ENCODE data around the gene CBFA2T3. TPM values are rescaled to one million over a fixed set of nuclear protein-coding genes. Genes with fewer than 3 reads are reported as not detected.

The CBFA2T3 gene
- total RNA-seq, 1 donor from 2014 or later, result 4.6 TPM

DNA sequence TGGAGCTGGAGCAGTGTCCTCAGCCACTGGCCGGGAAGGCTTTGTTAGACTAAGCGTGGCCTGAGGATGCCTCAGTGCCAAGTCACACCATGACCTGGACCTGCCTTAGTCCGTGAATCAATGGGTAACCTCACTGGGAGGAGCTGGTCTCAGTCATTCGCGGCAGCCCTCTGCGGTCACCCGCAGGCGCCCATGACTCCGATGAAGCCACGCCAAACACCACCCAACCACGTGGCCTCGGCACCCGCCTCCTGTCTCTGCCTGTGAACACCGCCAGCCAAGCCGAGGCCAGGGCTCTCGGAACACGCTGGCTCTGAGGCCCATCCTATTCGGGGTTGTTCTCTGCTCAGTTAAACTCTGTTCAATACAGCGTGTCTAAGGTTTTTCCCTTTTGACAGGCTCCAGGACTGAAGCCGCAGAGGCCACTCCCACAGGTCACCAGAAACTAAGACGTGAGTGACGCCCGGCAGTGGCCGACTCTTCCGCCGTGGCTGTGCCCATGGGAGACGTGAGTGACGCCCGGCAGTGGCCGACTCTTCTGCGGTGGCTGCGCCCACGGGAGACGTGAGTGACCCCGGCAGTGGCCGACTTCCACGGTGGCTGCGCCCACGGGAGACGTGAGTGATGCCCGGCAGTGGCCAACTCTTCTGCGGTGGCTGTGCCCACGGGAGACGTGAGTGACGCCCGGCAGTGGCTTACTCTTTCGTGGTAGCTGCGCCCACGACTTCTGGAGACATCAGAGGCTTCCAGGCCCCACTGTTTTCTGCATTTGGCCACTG is 93.7 kb downstream of the CBFA2T3 start:
- no peak overlapping the region for H3K27ac Mint-ChIP-seq (ENCODE audit: unreplicated experiment)
- H3K9me3 Mint-ChIP-seq, result no peaks in the 10 kb centered on the region
- H3K4me1 Mint-ChIP-seq, result no peaks in the 10 kb centered on the region
- DNase-seq (ENCODE audit: low read depth, low spot score), result no peak
- H3K4me3 Mint-ChIP-seq, result no peak overlapping the region
- TF ChIP-seq, protein P1, sequence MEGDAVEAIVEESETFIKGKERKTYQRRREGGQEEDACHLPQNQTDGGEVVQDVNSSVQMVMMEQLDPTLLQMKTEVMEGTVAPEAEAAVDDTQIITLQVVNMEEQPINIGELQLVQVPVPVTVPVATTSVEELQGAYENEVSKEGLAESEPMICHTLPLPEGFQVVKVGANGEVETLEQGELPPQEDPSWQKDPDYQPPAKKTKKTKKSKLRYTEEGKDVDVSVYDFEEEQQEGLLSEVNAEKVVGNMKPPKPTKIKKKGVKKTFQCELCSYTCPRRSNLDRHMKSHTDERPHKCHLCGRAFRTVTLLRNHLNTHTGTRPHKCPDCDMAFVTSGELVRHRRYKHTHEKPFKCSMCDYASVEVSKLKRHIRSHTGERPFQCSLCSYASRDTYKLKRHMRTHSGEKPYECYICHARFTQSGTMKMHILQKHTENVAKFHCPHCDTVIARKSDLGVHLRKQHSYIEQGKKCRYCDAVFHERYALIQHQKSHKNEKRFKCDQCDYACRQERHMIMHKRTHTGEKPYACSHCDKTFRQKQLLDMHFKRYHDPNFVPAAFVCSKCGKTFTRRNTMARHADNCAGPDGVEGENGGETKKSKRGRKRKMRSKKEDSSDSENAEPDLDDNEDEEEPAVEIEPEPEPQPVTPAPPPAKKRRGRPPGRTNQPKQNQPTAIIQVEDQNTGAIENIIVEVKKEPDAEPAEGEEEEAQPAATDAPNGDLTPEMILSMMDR (conservative IDR thresholded peaks at IDR 0.05), result no peak
- H3K27me3 Mint-ChIP-seq (ENCODE audit: low read depth), result no peaks in the 10 kb centered on the region
- no peaks in the 10 kb centered on the region for H3K36me3 Mint-ChIP-seq (ENCODE audit: low read depth)

DNA sequence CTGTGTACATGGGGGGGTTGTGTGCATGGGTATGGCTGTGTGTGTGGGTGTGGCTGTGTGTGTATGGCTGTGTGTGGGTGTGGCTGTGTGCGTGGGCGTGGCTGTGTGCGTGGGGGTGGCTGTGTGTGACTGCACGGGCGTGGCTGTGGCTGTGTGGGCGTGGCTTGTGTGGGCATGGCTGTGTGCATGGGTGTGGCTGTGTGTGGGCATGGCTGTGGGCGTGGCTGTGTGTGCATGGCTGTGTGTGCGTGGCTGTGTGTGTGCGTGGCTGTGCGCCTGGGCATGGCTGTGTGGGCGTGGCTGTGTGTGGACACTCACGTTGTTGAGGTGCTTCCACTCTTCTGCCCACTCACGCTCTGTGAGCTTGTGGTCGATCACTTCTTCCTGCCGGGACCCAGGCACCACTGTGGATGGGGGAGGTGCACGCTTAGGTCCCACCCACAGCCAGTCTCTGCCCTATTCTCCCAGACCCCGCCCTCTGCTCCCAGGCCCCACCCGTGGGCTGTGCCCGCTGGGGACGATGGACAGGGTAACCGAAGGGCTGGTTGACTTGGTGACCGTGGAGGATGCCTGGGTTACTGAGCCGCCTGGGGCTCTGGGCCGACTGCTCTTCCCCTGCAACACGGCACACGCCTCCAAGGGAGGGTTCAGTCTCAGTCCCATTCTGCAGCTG is 94.5 kb downstream of the CBFA2T3 start:
- H3K27me3 Mint-ChIP-seq (ENCODE audit: low read depth), result no peaks in the 10 kb centered on the region

DNA sequence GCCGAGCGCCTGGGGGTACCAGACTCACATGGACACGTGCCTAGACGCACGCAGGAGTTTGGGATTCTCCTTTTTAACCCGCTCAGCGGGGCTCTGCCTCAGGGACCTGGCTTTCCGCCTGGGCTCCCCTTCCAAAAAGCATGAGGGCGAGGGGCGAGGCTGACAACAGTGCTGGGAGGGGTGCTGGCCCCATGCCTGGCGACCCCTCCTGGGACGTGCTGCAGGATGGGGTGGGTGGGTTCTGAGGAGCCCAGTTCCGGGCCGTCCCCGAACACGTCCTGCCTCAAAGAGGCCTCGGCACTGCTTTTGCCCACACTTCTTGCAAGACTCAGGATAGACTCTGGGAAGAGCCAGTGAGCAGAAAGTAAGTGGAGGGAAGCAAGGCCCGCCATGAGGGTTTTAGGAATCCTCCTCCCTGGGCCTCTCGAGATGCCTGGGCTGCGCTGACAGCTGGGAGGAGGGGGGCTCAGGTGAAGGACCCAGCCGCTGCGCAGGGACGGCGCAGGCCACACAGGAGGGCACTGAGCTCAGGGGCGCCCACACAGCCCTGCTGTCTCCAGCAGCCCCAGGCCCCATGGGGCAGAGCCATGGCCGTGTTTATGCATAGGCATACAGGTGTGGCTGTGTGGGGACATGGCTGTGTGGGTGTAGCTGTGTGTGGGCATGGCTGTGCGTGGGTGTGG is 95.2 kb downstream of the CBFA2T3 start:
- H3K9me3 Mint-ChIP-seq, result no peaks in the 10 kb centered on the region
- no peaks in the 10 kb centered on the region for H3K36me3 Mint-ChIP-seq (ENCODE audit: low read depth)
- no peak overlapping the region for H3K4me3 Mint-ChIP-seq
- TF ChIP-seq, protein P1 (conservative IDR thresholded peaks at IDR 0.05), result no peak
- H3K27ac Mint-ChIP-seq (ENCODE audit: unreplicated experiment), result no peak overlapping the region
- no peak for DNase-seq (ENCODE audit: low read depth, low spot score)
- H3K4me1 Mint-ChIP-seq, result no peaks in the 10 kb centered on the region
- no peaks in the 10 kb centered on the region for H3K27me3 Mint-ChIP-seq (ENCODE audit: low read depth)

More for the DNA sequence above, 94.5 kb downstream of the CBFA2T3 start:
- H3K36me3 Mint-ChIP-seq (ENCODE audit: low read depth), result no peaks in the 10 kb centered on the region
- no peak for DNase-seq (ENCODE audit: low read depth, low spot score)
- TF ChIP-seq, protein P1 (conservative IDR thresholded peaks at IDR 0.05), result no peak
- no peak overlapping the region for H3K27ac Mint-ChIP-seq (ENCODE audit: unreplicated experiment)
- no peaks in the 10 kb centered on the region for H3K4me1 Mint-ChIP-seq
- H3K4me3 Mint-ChIP-seq, result no peak overlapping the region
- no peaks in the 10 kb centered on the region for H3K9me3 Mint-ChIP-seq

DNA sequence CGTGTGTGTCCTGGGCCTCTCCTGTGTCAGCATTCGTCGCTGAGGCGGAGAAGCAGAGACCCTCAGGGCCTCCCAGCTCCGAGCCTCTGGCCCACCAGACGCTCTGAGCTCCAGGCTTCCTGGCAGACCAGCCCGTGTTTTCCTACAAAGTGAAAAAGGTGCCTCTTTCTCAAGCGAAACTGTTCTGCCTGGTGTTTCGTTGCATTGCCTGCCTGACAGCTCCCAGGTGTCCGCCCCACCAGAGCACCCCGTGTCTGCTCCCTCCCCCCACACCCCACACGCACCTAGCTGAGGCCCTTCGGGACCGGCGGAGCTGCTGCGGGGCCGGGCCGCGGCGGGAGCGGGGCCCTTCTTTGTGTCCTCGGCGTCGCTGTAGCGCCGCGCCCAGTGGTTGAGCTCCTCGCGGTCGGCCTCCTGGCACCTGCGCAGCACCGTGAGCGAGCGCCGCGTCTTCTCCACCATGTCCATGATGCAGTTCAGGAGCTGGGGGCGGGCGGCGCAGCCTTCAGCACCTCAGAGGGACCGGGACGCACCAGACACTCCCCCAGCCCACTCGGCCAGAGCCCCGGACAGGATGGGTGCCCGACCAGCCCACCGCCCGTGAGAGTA is 95.9 kb downstream of the CBFA2T3 start:
- Mint-ChIP-seq H3K36me3 (ENCODE audit: low read depth) (no peaks in the 10 kb centered on the region), H3K4me3 (no peak overlapping the region), H3K27me3 (ENCODE audit: low read depth) (no peaks in the 10 kb centered on the region), H3K27ac (ENCODE audit: unreplicated experiment) (no peak overlapping the region), H3K9me3 (no peaks in the 10 kb centered on the region), H3K4me1 (no peaks in the 10 kb centered on the region)
- TF ChIP-seq, protein P1 (conservative IDR thresholded peaks at IDR 0.05), result no peak
- DNase-seq (ENCODE audit: low read depth, low spot score), result no peak

DNA sequence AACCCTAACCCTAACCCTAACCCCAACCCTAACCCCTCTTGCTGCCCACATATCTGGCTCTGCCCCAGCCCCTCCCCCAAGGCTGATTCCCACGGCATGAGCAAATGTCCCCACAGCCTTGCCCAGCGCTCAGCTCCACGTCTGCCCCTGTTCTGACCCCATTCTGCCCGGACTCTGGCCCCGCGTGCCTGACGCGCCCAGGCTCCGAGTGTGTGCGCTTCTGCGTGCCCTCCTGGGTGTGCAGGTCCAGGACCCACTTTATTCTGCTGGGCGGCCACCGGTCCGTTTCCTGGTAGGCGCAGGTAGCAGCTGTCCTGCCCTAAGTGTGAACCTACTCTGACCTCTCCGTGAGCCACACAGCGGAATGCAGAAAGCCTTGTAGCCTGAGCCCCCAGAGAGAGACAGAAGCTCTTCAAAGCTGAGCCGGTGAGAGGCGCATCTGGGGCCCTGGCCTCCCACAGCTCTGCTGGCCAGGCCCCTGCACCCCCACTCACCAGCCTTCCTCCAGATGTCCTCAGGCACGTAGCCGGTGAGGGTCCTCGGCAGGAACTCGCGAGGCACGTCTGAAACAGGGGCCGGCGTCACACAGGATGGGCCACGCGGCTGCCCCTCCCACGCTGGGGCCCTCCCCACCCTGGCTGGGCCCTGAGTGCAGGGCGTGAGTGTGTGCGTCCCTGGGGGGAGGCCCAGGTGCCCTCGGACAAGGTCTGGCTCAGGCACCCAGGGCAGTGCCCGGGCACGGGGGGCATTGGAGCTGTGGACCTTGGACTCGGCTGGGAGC is 96.6 kb downstream of the CBFA2T3 start:
- TF ChIP-seq, protein P1 (conservative IDR thresholded peaks at IDR 0.05), result no peak
- Mint-ChIP-seq H3K27ac (ENCODE audit: unreplicated experiment) (no peak overlapping the region), H3K4me3 (no peak overlapping the region), H3K4me1 (no peaks in the 10 kb centered on the region), H3K27me3 (ENCODE audit: low read depth) (no peaks in the 10 kb centered on the region), H3K9me3 (no peaks in the 10 kb centered on the region), H3K36me3 (ENCODE audit: low read depth) (no peaks in the 10 kb centered on the region)
- no peak for DNase-seq (ENCODE audit: low read depth, low spot score)

All from neural crest cell (in vitro differentiated cells).